Measurements from ENCODE around the gene LRBA.

LRBA gene

GRCh38 chr4:150648123-150648522 is 367.0 kb downstream of the LRBA start:
- no peak for DNase-seq

DNA sequence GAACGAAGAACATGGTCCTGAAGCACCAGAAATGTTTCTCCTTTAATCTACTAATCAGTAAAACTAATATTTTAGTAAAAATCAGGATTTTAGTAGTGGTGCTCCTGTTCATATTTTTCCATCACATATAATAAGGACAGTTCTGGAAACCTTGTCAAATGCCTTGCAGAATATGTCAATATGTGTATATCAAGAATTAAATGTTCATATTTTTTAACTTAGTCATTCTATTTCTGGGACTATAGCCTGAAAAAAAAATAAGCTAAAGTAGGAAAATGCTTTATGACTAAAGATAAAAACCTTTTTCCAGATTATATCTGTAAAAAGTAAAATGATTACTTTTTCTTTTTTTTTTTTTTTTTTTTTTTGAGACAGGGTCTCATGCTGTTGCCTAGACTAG is 368.1 kb downstream of the LRBA start:
- DNase-seq: no peak

DNA sequence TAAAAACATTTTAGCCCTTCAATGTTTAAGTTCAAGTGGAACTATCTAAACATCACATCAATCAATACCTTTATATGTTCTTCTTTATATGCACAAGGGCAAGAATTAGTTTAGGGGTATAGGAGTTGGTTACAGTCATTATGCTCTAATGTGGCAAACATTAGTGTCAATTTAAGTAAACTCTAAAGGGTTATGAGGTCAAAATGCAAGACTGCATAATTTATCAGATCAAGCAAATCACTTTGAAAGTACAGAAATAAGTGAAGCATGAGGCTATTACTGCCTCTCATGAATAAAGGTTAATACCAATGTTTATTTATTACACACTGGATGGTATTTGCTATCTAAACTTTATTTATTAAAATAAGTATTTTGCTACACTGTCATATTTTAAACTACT is 373.5 kb downstream of the LRBA start:
- DNase-seq: peak; percentile 58

- no peak for DNase-seq
These were observed 382.4 kb downstream of the LRBA start for GRCh38 chr4:150632639-150633038.

GRCh38 chr4:150628073-150628472 is 387.0 kb downstream of the LRBA start:
- no peak for DNase-seq

DNA sequence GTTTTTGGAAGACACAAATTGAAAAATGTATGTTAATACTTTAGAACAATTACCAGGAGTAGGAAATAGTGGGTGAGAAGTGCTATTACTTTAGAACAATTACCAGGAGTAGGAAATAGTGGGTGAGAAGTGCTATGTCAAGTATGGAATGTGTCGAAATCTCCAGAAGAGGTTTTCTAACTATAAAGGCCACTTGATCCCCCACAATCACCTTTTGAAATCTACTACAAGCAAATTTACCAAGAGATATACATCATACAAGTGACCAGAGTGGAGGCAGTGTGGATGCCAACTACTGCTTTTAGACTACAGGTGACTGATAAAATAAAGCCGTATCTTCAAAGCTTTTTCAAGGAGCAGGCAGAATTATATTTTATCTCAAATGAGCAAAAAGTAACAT is 390.1 kb downstream of the LRBA start:
- DNase-seq: no peak

DNA sequence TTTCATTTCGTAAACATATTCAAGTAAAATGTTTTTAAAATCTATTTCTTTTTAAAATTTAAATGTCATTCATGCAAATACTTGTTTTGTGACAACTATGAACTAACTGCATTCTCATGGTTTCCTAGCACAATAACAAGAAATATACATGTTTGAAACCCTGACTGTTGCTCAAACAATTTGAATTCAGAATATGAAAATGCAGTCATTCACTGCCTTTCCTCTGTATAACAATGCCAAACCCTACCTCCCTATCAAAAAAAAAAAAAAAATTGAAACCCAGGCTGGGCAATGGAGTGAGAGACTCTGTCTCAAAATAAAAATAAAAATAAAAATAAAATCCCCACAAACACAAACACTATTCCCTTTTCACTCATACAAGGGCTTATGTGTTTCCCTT is 391.0 kb downstream of the LRBA start:
- no peak for DNase-seq

DNA sequence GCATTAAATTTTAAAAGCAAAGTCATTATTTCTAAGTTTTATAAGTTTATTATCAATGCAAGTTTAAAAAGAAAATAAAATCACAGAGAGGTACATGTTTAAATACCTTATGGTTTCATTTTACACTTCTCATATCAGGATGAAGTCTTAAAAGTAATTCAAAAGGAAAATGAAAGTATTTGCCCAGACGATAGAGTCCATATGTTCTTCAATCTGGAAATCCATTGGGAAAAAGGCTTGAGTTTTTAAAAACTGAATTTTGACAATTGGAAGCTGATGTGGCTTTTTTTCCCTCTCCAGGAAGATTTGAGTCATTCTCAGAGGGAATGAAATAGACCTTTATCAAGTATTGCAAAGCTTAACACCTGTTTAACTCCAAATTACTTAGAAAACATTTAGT is 396.0 kb downstream of the LRBA start:
- no peak for DNase-seq

DNA sequence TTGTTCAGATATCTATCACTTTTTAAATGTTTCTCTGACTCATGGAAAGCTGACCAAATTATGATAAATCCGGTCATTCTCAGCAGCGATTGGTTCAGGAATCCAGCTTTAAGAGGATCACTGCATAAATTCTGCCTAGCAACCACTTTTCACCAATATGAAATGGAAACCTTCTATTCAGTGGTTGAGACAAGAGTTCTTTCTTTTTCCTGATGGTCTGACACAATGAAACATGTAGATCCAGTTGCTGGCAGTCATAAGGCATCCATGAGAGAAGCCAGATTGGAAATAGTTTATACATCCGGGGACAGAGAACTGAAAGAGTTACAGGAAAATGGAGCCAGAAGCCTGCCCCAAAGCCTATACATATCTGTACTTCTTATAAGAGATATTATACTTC is 406.0 kb downstream of the LRBA start:
- no peak for DNase-seq

DNA sequence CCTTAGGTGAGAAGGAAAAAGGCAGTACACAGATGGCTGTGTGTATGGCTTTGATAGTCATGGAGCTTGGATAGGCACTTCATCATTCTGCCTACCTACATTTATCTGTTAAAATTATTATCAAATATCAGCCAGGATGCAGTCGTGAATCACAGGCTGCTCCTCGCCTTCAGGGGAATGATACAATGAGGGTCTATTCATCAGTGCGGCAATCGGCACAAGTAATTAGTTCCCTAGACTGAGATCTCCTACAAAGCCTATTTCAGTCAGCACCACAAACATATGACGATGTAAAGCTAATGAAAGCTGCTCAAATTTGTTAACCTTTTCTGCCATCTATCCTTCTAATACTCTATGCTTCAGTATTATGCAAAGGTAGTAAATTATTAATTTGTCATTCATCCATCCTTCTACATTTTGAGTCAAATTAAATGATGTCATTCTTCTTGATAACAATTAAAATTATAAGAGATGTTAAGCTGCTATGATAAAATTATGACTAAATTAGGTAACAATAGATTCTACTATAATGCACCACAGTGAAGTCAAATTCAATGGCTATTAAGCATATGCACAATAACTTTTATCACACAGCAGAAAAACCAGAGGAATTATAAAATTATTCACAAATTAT is 414.2 kb downstream of the LRBA start:
- no peak for DNase-seq

DNA sequence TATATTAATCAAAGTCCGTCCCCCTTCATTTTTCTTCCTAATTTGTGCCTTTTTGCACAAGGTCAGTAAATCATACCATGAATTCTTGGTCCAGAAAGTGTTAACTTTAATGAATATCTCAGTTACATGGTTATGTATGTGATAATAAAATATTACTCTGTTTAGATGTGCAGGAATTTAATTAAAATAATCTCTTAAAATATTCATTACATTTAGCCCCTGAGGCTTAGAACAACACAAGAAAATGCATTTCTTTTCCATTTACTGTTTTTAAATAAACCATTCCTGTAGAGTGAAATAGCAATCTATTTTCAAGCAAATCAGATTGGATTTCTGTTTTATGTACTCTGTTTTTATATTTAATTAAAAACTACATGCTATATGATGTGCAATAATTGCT is 415.5 kb downstream of the LRBA start:
- DNase-seq: no peak

- DNase-seq: no peak
These were observed 416.2 kb downstream of the LRBA start for GRCh38 chr4:150598909-150599308.

DNA sequence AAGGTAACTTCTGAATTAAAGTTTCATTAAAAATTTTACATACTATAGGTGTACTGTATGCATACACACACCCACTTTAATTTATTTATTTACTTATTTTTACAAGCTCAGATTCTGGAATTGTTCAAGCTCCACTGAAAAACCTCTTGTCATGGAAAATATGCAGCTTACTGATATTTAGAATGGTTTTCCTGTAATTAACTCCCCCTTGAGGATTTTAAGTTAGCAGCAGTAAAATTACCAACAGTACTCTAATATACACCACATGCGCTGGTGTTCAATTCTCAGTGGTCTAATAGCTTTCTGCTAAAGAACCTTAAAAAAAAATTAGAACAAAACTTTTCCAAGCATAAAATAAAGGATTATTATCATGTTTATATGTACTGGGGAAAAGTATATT is 421.1 kb downstream of the LRBA start:
- no peak for DNase-seq

- DNase-seq: no peak
These were observed 423.2 kb downstream of the LRBA start for GRCh38 chr4:150591904-150592303.

DNA sequence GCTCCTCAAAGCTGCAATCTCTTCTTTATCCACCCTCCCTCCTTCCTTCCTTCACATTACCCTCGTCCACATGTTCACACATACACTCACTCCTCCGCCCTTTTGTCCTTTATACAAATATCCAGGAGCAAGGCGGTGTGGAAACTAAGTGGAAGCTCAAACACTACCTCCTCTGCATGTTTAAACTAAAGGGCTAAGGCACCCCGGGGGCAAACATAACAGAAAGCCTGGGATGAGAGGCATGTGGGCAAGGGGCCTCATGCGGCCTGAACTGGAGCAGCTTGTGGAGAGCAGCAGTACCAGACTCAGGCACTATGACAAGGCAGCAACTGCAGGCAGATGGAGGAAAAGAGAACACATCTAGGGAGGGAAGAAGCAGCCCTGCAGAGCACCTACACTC is 423.7 kb downstream of the LRBA start:
- DNase-seq: no peak

DNA sequence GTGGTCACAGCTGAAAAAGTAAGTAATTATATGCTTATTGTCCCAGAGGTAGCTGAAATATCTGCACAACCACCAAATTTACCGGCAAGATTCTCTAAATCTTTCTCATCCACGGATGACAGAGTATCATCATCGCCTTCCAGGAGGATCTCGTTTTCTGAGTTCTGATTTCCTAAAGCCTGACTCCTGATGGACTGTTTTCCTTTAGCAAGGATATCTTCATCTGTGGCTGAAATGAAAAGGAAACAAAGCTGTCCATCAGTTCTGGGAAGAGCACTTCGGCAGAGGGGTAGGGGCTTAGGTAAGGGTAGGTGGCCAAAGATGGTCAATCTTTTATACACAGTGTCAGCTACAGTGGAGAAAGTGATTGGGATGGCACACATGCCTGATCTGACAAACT is 424.5 kb downstream of the LRBA start:
- no peak for DNase-seq

- no peak for DNase-seq
These were observed 425.9 kb downstream of the LRBA start for GRCh38 chr4:150589157-150589556.

GRCh38 chr4:150588316-150588715 is 426.8 kb downstream of the LRBA start:
- DNase-seq: no peak

- no peak for DNase-seq
These were observed 428.8 kb downstream of the LRBA start for GRCh38 chr4:150586162-150586810.

GRCh38 chr4:150585611-150586010 is 429.5 kb downstream of the LRBA start:
- DNase-seq: no peak

DNA sequence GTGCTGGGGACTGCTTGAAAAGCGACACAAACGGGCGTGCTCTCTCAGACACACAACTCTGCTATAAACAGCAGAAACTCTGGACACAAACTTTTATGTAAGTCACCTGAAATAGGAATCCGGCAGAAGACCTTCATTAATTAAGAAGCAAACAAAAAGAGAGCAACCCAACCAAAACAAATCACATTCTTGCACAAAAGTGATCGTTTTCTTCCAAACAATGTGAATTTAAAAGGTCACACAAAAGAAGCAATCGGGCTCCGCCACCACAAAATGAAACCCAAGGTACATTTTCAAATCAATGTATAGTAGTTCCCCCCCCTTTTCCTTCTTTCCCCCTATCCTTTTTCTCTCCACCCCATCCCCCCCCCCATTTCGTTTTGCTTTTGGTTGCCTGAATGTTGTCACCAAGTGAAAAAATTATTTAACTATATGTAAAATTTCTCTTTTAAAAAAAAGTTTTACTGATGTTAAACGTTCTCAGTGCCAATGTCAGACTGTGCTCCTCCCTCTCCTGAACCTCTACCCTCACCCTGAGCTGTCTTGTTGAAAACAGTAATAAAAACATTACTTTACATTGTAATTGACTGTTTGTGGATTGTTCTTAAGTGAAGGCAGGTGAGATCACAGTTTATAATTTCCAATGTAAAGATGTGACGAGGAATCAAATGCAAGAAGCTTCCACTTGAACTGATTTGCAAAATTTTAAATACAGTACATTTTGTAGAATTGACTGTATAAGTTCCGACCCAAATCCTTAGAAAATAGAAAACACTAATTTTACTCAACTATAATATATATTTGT is 430.8 kb downstream of the LRBA start:
- DNase-seq: no peak

DNA sequence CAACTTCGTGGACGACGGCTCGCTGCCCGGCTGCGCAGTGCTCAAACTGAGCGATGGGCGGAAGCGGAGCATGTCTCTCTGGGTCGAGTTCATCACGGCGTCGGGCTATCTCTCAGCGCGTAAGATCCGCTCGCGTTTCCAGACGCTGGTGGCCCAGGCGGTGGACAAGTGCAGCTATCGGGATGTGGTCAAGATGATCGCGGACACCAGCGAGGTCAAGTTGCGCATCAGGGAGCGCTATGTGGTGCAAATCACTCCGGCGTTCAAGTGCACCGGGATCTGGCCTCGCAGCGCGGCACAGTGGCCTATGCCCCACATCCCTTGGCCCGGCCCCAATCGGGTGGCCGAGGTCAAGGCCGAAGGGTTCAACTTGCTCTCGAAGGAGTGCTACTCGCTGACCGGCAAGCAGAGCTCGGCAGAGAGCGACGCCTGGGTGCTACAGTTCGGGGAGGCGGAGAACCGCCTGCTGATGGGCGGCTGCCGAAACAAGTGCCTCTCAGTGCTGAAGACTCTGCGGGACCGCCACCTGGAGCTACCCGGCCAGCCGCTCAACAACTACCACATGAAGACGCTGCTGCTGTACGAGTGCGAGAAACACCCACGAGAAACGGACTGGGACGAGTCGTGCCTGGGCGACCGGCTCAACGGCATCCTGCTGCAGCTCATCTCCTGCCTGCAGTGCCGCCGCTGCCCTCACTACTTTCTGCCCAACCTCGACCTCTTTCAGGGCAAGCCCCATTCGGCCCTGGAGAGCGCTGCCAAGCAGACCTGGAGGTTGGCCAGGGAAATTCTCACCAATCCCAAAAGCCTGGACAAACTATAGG is 431.6 kb downstream of the LRBA start:
- no peak for DNase-seq

DNA sequence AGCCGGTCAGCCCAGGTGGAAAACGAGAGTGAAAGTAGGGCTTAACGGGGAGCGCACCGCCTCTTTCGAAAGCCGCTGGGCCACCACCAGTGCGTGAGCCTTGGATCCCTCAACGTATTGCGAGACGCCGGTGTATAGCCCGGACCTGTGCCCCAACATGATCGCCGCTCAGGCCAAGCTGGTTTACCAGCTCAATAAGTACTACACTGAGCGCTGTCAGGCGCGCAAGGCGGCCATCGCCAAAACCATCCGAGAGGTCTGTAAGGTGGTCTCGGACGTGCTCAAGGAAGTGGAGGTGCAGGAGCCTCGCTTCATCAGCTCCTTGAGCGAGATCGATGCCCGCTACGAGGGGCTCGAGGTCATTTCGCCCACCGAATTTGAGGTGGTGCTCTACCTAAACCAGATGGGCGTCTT is 432.2 kb downstream of the LRBA start:
- no peak for DNase-seq
